ENCODE measurements around the gene ZNF695. TPM values are rescaled to one million over a fixed set of nuclear protein-coding genes. Genes with fewer than 3 reads are reported as not detected.

ZNF695 gene
- total and polyA plus RNA-seq, 3 experiments from 2014 or later, result 0.38 to 0.44 TPM; not detected in 1

GRCh38 chr1:246949956-246950355 is 57.9 kb downstream of the ZNF695 start:
- CTCF ChIA-PET, result no interaction called here
- no peaks in the 10 kb centered on the region for H3K9me3 Mint-ChIP-seq
- DNase-seq, result no peak

GRCh38 chr1:246947255-246947654 is 60.6 kb downstream of the ZNF695 start:
- Histone ChIP-seq H3K27ac (ENCODE audit: low read depth, low read length) (no peak overlapping the region), H3K4me1 (ENCODE audit: insufficient read depth, low read length) (no peaks in the 10 kb centered on the region), H3K4me3 (ENCODE audit: low read length) (no peak overlapping the region), H3K9me3 (ENCODE audit: low read length) (no peaks in the 10 kb centered on the region), H3K36me3 (ENCODE audit: insufficient read depth, low read length) (no peaks in the 10 kb centered on the region), H3K27me3 (ENCODE audit: insufficient read depth, low read length, poor library complexity, severe bottlenecking) (no peaks in the 10 kb centered on the region)
- ChIA-PET POLR2A (no interaction called here), CTCF (no interaction called here)
- H3K4me3 Mint-ChIP-seq, result no peak overlapping the region
- no peaks in the 10 kb centered on the region for H3K9me3 Mint-ChIP-seq
- H3K27me3 Mint-ChIP-seq, result no peaks in the 10 kb centered on the region
- H3K27ac Mint-ChIP-seq, result no peak overlapping the region
- H3K36me3 Mint-ChIP-seq, result peaks cover 0 to 5% (median 0%) of the 10 kb centered on the region in 3 donors
- no peak for DNase-seq
- no peaks in the 10 kb centered on the region for H3K4me1 Mint-ChIP-seq

More at GRCh38 chr1:246949956-246950355, 57.9 kb downstream of the ZNF695 start:
- Mint-ChIP-seq H3K27ac (no peak overlapping the region), H3K36me3 (peaks cover 0 to 5% (median 0%) of the 10 kb centered on the region in 3 donors), H3K4me3 (no peak overlapping the region), H3K4me1 (no peaks in the 10 kb centered on the region), H3K27me3 (no peaks in the 10 kb centered on the region)
- Histone ChIP-seq H3K27me3 (ENCODE audit: insufficient read depth, low read length, poor library complexity, severe bottlenecking) (no peaks in the 10 kb centered on the region), H3K4me3 (ENCODE audit: low read length) (no peak overlapping the region), H3K36me3 (ENCODE audit: insufficient read depth, low read length) (no peaks in the 10 kb centered on the region), H3K4me1 (ENCODE audit: insufficient read depth, low read length) (no peaks in the 10 kb centered on the region), H3K9me3 (ENCODE audit: low read length) (no peaks in the 10 kb centered on the region), H3K27ac (ENCODE audit: low read depth, low read length) (no peak overlapping the region)
- POLR2A ChIA-PET, result no interaction called here

DNA sequence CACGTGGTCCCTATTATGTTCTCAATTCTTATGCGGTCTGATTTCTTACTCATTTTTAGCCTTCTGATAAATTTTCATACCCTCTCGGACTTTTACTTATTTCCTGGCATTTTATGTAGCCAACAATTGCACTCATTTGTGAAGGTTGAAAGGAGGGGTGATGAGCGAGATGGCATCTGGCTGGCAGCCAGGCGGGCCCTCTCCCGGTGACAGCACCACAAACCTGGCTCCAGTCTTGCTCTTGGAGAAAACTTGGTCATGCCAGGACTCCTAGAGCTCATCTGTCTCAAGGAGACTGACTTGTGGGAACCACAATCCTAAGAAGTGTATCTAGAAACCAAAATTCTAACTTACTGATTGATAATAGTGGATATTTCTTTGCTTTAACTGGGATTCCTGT is 61.5 kb downstream of the ZNF695 start:
- CTCF ChIA-PET, result no interaction called here

More for the DNA sequence above, 61.5 kb downstream of the ZNF695 start:
- Histone ChIP-seq H3K36me3 (ENCODE audit: insufficient read depth, low read length) (no peaks in the 10 kb centered on the region), H3K27me3 (ENCODE audit: insufficient read depth, low read length, poor library complexity, severe bottlenecking) (no peaks in the 10 kb centered on the region), H3K4me3 (ENCODE audit: low read length) (no peak overlapping the region), H3K4me1 (ENCODE audit: insufficient read depth, low read length) (no peaks in the 10 kb centered on the region), H3K27ac (ENCODE audit: low read depth, low read length) (no peak overlapping the region), H3K9me3 (ENCODE audit: low read length) (no peaks in the 10 kb centered on the region)
- POLR2A ChIA-PET, result no interaction called here
- Mint-ChIP-seq H3K27me3 (no peaks in the 10 kb centered on the region), H3K9me3 (no peaks in the 10 kb centered on the region), H3K27ac (no peak overlapping the region), H3K4me1 (no peaks in the 10 kb centered on the region), H3K4me3 (no peak overlapping the region), H3K36me3 (peaks cover 0 to 5% (median 0%) of the 10 kb centered on the region in 3 donors)
- no peak for DNase-seq

Other genes with a start within 250 kb of the ZNF695 start
- gene AHCTF1, start 76.1 kb downstream of the ZNF695 start, total RNA-seq, result 10 to 100 TPM; 49.6 to 53.0 TPM
- gene AHCTF1, start 76.1 kb downstream of the ZNF695 start, polyA plus RNA-seq, result 23.7 TPM
- gene ZNF670, start 70.8 kb upstream of the ZNF695 start, total RNA-seq, result 1 to 10 TPM; 3.1 to 3.2 TPM
- 1.3 TPM for gene ZNF670, start 70.8 kb upstream of the ZNF695 start, polyA plus RNA-seq
- 1 to 10 TPM; 9.4 to 10.0 TPM for gene ZNF669, start 96.3 kb upstream of the ZNF695 start, total RNA-seq
- 15.7 TPM for gene ZNF669, start 96.3 kb upstream of the ZNF695 start, polyA plus RNA-seq
- 10 to 100 TPM; 21.0 to 23.5 TPM for gene ZNF124, start 164.0 kb upstream of the ZNF695 start, total RNA-seq
- gene ZNF124, start 164.0 kb upstream of the ZNF695 start, polyA plus RNA-seq, result 5.6 TPM
- not detected for gene VN1R5, start 248.0 kb upstream of the ZNF695 start, total RNA-seq
- gene VN1R5, start 248.0 kb upstream of the ZNF695 start, polyA plus RNA-seq, result not detected

Data from CD8-positive, alpha-beta memory T cell (primary cell).